MM.1S (cell line): ENCODE measurements around the gene PTPN2.

Experiments used
- DNase-seq: peaks from one replicate; pipeline ENCODE4 v3.0.0-alpha.2; 2015
- H2AFZ ChIP-seq: fragments of 300-600 bp; sonication (generic); 2 replicates; pipeline ENCODE4 v1.6.0; 2016; ENCODE audit warnings: antibody characterized with exemption, low read length
- H3F3A ChIP-seq: fragments of 300-600 bp; sonication (generic); 2 replicates; pipeline ENCODE4 v1.6.1; 2016; ENCODE audit warnings: mild to moderate bottlenecking, antibody characterized with exemption, low read length, moderate library complexity, mixed read lengths; ENCODE audit not compliant: insufficient read depth
- H3K27ac ChIP-seq: fragments of 300-600 bp; sonication (generic); 2 replicates; pipeline ENCODE4 v1.5.1; 2016; ENCODE audit warnings: mild to moderate bottlenecking, low read length
- H3K27me3 ChIP-seq: fragments of 300-600 bp; sonication (generic); replicated peaks from 2 replicates; pipeline ENCODE4 v1.6.0; 2016; ENCODE audit warnings: low read length; ENCODE audit not compliant: insufficient read depth
- H3K36me3 ChIP-seq: fragments of 300-600 bp; sonication (generic); replicated peaks from 2 replicates; pipeline ENCODE4 v1.6.1; 2016; ENCODE audit warnings: mild to moderate bottlenecking, low read length, mixed read lengths; ENCODE audit not compliant: insufficient read depth
- H3K4me1 ChIP-seq: fragments of 300-600 bp; sonication (generic); 2 replicates; pipeline ENCODE4 v1.6.1; 2016; ENCODE audit warnings: low read length, mixed read lengths
- H3K4me2 ChIP-seq: fragments of 300-600 bp; sonication (generic); 2 replicates; pipeline ENCODE4 v1.6.0; 2016; ENCODE audit warnings: low read depth, low read length
- H3K4me3 ChIP-seq: fragments of 300-600 bp; sonication (generic); 2 replicates; pipeline ENCODE4 v1.5.1; 2016; ENCODE audit warnings: low read length, mixed read lengths
- H3K79me2 ChIP-seq: fragments of 300-600 bp; sonication (generic); 2 replicates; pipeline ENCODE4 v1.6.1; 2016; ENCODE audit warnings: mixed run types, low read length, mixed read lengths
- H3K9ac ChIP-seq: fragments of 300-600 bp; sonication (generic); 2 replicates; pipeline ENCODE4 v1.6.1; 2016; ENCODE audit warnings: low read length, mixed read lengths
- H3K9me2 ChIP-seq: fragments of 300-600 bp; sonication (generic); replicated peaks from 2 replicates; pipeline ENCODE4 v1.6.1; 2016; ENCODE audit warnings: mild to moderate bottlenecking, low read length, mixed read lengths; ENCODE audit not compliant: insufficient read depth
- H3K9me3 ChIP-seq: fragments of 300-600 bp; sonication (generic); replicated peaks from 2 replicates; pipeline ENCODE4 v1.6.1; 2016; ENCODE audit warnings: mild to moderate bottlenecking, low read length, mixed read lengths; ENCODE audit not compliant: insufficient read depth
- H4K20me1 ChIP-seq: fragments of 300-600 bp; sonication (generic); 2 replicates; pipeline ENCODE4 v1.6.1; 2016; ENCODE audit warnings: mild to moderate bottlenecking, low read length, moderate library complexity, mixed read lengths; ENCODE audit not compliant: insufficient read depth
- CTCF ChIP-seq: fragments of 300-600 bp; sonication (generic); IDR thresholded peaks from 2 replicates; pipeline ENCODE4 v1.5.1; 2016; ENCODE audit warnings: antibody characterized with exemption, low read length, mixed read lengths
- EZH2 ChIP-seq: fragments of 300-600 bp; sonication (generic); optimal IDR thresholded peaks from 2 replicates; pipeline ENCODE3; 2017; ENCODE audit warnings: low read depth, mild to moderate bottlenecking, antibody characterized with exemption, low read length, mixed read lengths
- EZH2phosphoT487 ChIP-seq: fragments of 300-600 bp; sonication (generic); IDR thresholded peaks from 2 replicates; pipeline ENCODE4 v1.6.1; 2018; ENCODE audit warnings: antibody characterized with exemption, low read length

PTPN2 gene

GRCh38 chr18:12754511-12754910 lies 129.5 kb downstream of the PTPN2 start:
- no peaks in the 10 kb centered on the region for H3K9me2 ChIP-seq
- no peak for TF ChIP-seq EZH2phosphoT487
- no peak overlapping the region for H3K4me3 ChIP-seq
- no peaks in the 10 kb centered on the region for H3K27me3 ChIP-seq
- peaks cover 12% of the 10 kb centered on the region for H3F3A ChIP-seq
- no peaks in the 10 kb centered on the region for H4K20me1 ChIP-seq
- no peak overlapping the region for H3K9ac ChIP-seq
- peaks cover 14% of the 10 kb centered on the region for H3K4me1 ChIP-seq
- H3K36me3 ChIP-seq = no peaks in the 10 kb centered on the region
- no peak overlapping the region for H2AFZ ChIP-seq
- H3K27ac ChIP-seq = no peak overlapping the region
- no peaks in the 10 kb centered on the region for H3K79me2 ChIP-seq
- H3K4me2 ChIP-seq = no peak overlapping the region
- DNase-seq = no peak
- no peaks in the 10 kb centered on the region for H3K9me3 ChIP-seq

GRCh38 chr18:12751891-12752290 lies 132.1 kb downstream of the PTPN2 start:
- Histone ChIP-seq H3K9me2 (no peaks in the 10 kb centered on the region), H3K27ac (no peak overlapping the region)
- DNase-seq = no peak

GRCh38 chr18:12751503-12751884 lies 132.5 kb downstream of the PTPN2 start:
- TF ChIP-seq EZH2phosphoT487 (no peak), EZH2 (no peak), CTCF (no peak)
- Histone ChIP-seq H3K4me3 (no peak overlapping the region), H3K9ac (no peak overlapping the region), H3K4me2 (no peak overlapping the region), H3K4me1 (peaks cover 15% of the 10 kb centered on the region), H3F3A (peaks cover 12% of the 10 kb centered on the region), H3K79me2 (no peaks in the 10 kb centered on the region), H3K9me2 (no peaks in the 10 kb centered on the region), H4K20me1 (no peaks in the 10 kb centered on the region), H2AFZ (no peak overlapping the region), H3K36me3 (no peaks in the 10 kb centered on the region), H3K27me3 (no peaks in the 10 kb centered on the region), H3K27ac (no peak overlapping the region), H3K9me3 (no peaks in the 10 kb centered on the region)
- no peak for DNase-seq

More at GRCh38 chr18:12751891-12752290, 132.1 kb downstream of the PTPN2 start:
- Histone ChIP-seq H2AFZ (no peak overlapping the region), H3F3A (peaks cover 12% of the 10 kb centered on the region), H3K4me3 (no peak overlapping the region), H3K27me3 (no peaks in the 10 kb centered on the region), H3K4me1 (peaks cover 15% of the 10 kb centered on the region), H3K79me2 (no peaks in the 10 kb centered on the region), H4K20me1 (no peaks in the 10 kb centered on the region), H3K9ac (no peak overlapping the region), H3K4me2 (no peak overlapping the region), H3K9me3 (no peaks in the 10 kb centered on the region), H3K36me3 (no peaks in the 10 kb centered on the region)
- TF ChIP-seq EZH2 (no peak), CTCF (no peak), EZH2phosphoT487 (no peak)

GRCh38 chr18:12750715-12751502 lies 133.1 kb downstream of the PTPN2 start:
- no peaks in the 10 kb centered on the region for H3K27me3 ChIP-seq
- H3K79me2 ChIP-seq = no peaks in the 10 kb centered on the region
- peak overlapping the region; percentile 84 for H2AFZ ChIP-seq
- H3K4me1 ChIP-seq = peaks cover 15% of the 10 kb centered on the region
- TF ChIP-seq EZH2phosphoT487 (no peak), CTCF (no peak), EZH2 (no peak)
- H3K36me3 ChIP-seq = no peaks in the 10 kb centered on the region
- peaks cover 12% of the 10 kb centered on the region for H3F3A ChIP-seq
- H3K4me3 ChIP-seq = peak overlapping the region; percentile 11; the same call in 1 of the 2 replicates
- peak overlapping the region; percentile 87 for H3K27ac ChIP-seq
- no peaks in the 10 kb centered on the region for H4K20me1 ChIP-seq
- no peaks in the 10 kb centered on the region for H3K9me3 ChIP-seq
- peak overlapping the region; percentile 70 for H3K4me2 ChIP-seq
- peak overlapping the region; percentile 15; the same call in 1 of the 2 replicates for H3K9ac ChIP-seq
- no peak for DNase-seq
- no peaks in the 10 kb centered on the region for H3K9me2 ChIP-seq
